B cell (primary cell): ENCODE results near the gene FGFRL1. TPM values are rescaled to one million over a fixed set of nuclear protein-coding genes. Genes with fewer than 3 reads are reported as not detected.

Source experiments
- ATAC-seq: fragments of 200-7000 bp; cut with Tn5 transposase; one replicate; pipeline ENCODE4 v1.10.0; 2021; ENCODE audit warnings: low read depth, mild to moderate bottlenecking, moderate number of reproducible peaks, moderate library complexity
- CTCF ChIA-PET: fragments of 350-600 bp; sonication (Branson Sonifier 250); formaldehyde crosslinking; loops from one replicate; lab custom pipeline; 2021; ENCODE audit warnings: antibody characterized with exemption, inconsistent platforms; lab: Charles Lee
- POLR2A ChIA-PET: fragments of 350-600 bp; sonication (Branson Sonifier 250); formaldehyde crosslinking; loops from one replicate; lab custom pipeline; 2021; ENCODE audit warnings: antibody characterized with exemption; lab: Charles Lee
- DNase-seq: peaks from one replicate; pipeline ENCODE4 v3.0.0; 2013
- H2AFZ ChIP-seq: 2 replicates; pipeline ENCODE4 v1.6.1; 2012; ENCODE audit warnings: mild to moderate bottlenecking, low read depth, low read length; ENCODE audit not compliant: insufficient read depth, poor library complexity, severe bottlenecking
- H3K27ac ChIP-seq, 2 donors: 1 replicate in 1 of 2; 2 replicates in 1 of 2; pipeline ENCODE4 v1.5.1; 2012 to 2013; ENCODE audit warnings: low read length in 2 of 2, mild to moderate bottlenecking in 2 of 2, moderate library complexity in 1 of 2
- H3K27me3 ChIP-seq, 4 experiments: fragments of 200-600 bp in 1 of 4; sonication (generic) in 1 of 4; replicated peaks in 1 of 4; 1 replicate in 2 of 4; 2 replicates in 2 of 4; pipeline versions ENCODE4 v1.6.1 to v1.7.0; 2013 to 2016; ENCODE audit warnings: low read length in 3 of 4, mild to moderate bottlenecking in 2 of 4, mixed read lengths in 1 of 4, moderate library complexity in 1 of 4; ENCODE audit not compliant: insufficient read depth in 4 of 4, control insufficient read depth in 3 of 4; ENCODE audit errors: control extremely low read depth in 1 of 4
- H3K36me3 ChIP-seq, 2 experiments: replicated peaks in 1 of 2; 1 replicate in 1 of 2; 2 replicates in 1 of 2; pipeline versions ENCODE4 v1.6.1 to v1.7.1; 2013; ENCODE audit warnings: low read length in 1 of 2; ENCODE audit not compliant: insufficient read depth in 2 of 2, control insufficient read depth in 1 of 2; ENCODE audit errors: control extremely low read depth in 1 of 2, extremely low read depth in 1 of 2
- H3K4me1 ChIP-seq, 2 donors: fragments of 200-600 bp in 1 of 2; sonication (generic) in 1 of 2; 1 replicate in 1 of 2; 2 replicates in 1 of 2; pipeline versions ENCODE4 v1.5.1 to v1.6.1; 2013 to 2017; ENCODE audit warnings: low read length in 2 of 2; ENCODE audit not compliant: control insufficient read depth in 2 of 2, insufficient read depth in 2 of 2
- H3K4me2 ChIP-seq: replicated peaks from 2 replicates; pipeline ENCODE3; 2012; ENCODE audit warnings: mild to moderate bottlenecking, low read depth, low read length; ENCODE audit not compliant: poor library complexity, severe bottlenecking
- H3K4me3 ChIP-seq, 5 experiments: fragments of 200-600 bp in 1 of 5; sonication (generic) in 1 of 5; 1 replicate in 3 of 5; 2 replicates in 2 of 5; pipeline versions ENCODE4 v1.5.1 to v1.7.0; 2011 to 2016; ENCODE audit warnings: low read length in 4 of 5, mild to moderate bottlenecking in 4 of 5, low read depth in 2 of 5, control low read depth in 1 of 5, moderate library complexity in 1 of 5; ENCODE audit not compliant: insufficient read depth in 1 of 5; ENCODE audit errors: control extremely low read depth in 1 of 5, extremely low read depth in 1 of 5
- H3K79me2 ChIP-seq: fragments of 200-600 bp; sonication (generic); one replicate; pipeline ENCODE4 v1.6.0; 2016; ENCODE audit warnings: low read length; ENCODE audit not compliant: control insufficient read depth, insufficient read depth
- H3K9ac ChIP-seq: fragments of 200-600 bp; sonication (generic); 2 replicates; pipeline ENCODE4 v1.6.1; 2017; ENCODE audit warnings: mild to moderate bottlenecking, low read length, moderate library complexity
- H3K9me3 ChIP-seq, 3 donors: one replicate each; pipeline versions ENCODE4 v1.6.1 to v1.7.1; 2013; ENCODE audit warnings: low read length in 2 of 3; ENCODE audit not compliant: control insufficient read depth in 2 of 3, insufficient read depth in 1 of 3; ENCODE audit errors: control extremely low read depth in 1 of 3
- H4K20me1 ChIP-seq: 2 replicates; pipeline ENCODE4 v1.6.0; 2012; ENCODE audit warnings: mild to moderate bottlenecking, low read length; ENCODE audit not compliant: insufficient read depth, control insufficient read depth, poor library complexity, severe bottlenecking
- H3K27ac Mint-ChIP-seq: one replicate; pipeline ENCODE4 v1.8.0; 2021; ENCODE audit warnings: mixed read lengths
- H3K27me3 Mint-ChIP-seq: one replicate; pipeline ENCODE4 v1.8.0; 2021; ENCODE audit warnings: mixed read lengths
- H3K4me1 Mint-ChIP-seq: one replicate; pipeline ENCODE4 v1.8.0; 2021; ENCODE audit warnings: mixed read lengths
- H3K4me3 Mint-ChIP-seq: one replicate; pipeline ENCODE4 v1.8.0; 2021; ENCODE audit warnings: mixed read lengths
- H3K9me3 Mint-ChIP-seq: one replicate; pipeline ENCODE4 v1.8.0; 2022; ENCODE audit warnings: mixed read lengths; ENCODE audit not compliant: insufficient read depth
- EZH2 ChIP-seq: IDR thresholded peaks from 2 replicates; pipeline ENCODE4 v1.6.1; 2012; ENCODE audit warnings: borderline replicate concordance, low read depth, mild to moderate bottlenecking, moderate library complexity, low read length; ENCODE audit not compliant: insufficient read depth, poor library complexity, severe bottlenecking
- WGBS: methylation state at CpG from one replicate; pipeline ENCODE4 v1.1.5; 2013; ENCODE audit warnings: missing lambda C conversion rate; ENCODE audit not compliant: insufficient coverage; 5-methylcytosine and 5-hydroxymethylcytosine counted together
- intact Hi-C: fragments of 100-400 bp; cut with micrococcal nuclease; formaldehyde crosslinking; loops from one replicate; pipeline ENCODE4 v1.10.0; 2022
- polyA plus RNA-seq: library from polyadenylated mRNA; depleted of rRNA; stranded (reverse); fragments of >200 nt; gene quantifications from 2 replicates; pipeline ENCODE4 v1.2.3, GENCODE V29; 2012
- total RNA-seq, 2 donors: library from RNA; stranded (reverse); fragments of 120-200 nt in 1 of 2; gene quantifications; 1 replicate in 1 of 2; 2 replicates in 1 of 2; pipeline versions ENCODE4 v1.2.3 to v1.2.4, GENCODE V29; 2013 to 2022
- TF ChIP-seq, protein P1 (sequence below): fragments of 200-600 bp; IDR thresholded peaks from one replicate; pipeline ENCODE4 v1.8.0; 2022; ENCODE audit warnings: antibody characterized with exemption, mild to moderate bottlenecking

The FGFRL1 gene
- total and polyA plus RNA-seq, 2 donors (not counting 1 experiment from before 2014, with no cell fraction given) = 24.1 to 28.9 TPM

DNA sequence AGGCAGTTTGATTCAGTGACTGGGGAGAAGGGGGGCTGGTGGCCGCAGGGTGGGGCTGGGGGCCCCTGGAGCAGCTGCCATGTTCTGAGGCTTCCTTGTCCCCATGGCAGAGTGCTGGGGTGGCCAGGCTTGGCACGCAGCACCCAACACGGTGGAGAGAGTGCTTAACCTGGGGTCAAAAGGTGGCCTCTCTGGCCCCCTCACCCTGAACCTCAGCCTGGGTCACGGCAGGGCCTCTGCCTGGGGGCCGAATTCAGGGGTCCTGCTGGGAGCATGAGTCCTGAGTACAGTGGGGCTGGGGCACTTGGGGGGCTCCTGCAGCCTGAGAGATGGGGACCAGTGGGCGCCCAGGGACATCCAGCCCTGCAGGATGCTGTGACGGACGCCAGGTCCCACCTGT is 19.9 kb downstream of the FGFRL1 start:
- Histone ChIP-seq H3K4me3 (no peak overlapping the region), H3K9ac (no peak overlapping the region), H2AFZ (no peak overlapping the region), H3K36me3 (no peaks in the 10 kb centered on the region), H4K20me1 (no peaks in the 10 kb centered on the region), H3K9me3 (peaks cover 0 to 6% (median 0%) of the 10 kb centered on the region in 3 donors), H3K27ac (no peak overlapping the region), H3K4me2 (no peak overlapping the region), H3K4me1 (peaks cover under 1 to 6% of the 10 kb centered on the region in 2 donors), H3K27me3 (peaks cover 0 to 29% (median 0%) of the 10 kb centered on the region in 4 experiments), H3K79me2 (no peaks in the 10 kb centered on the region)
- Mint-ChIP-seq H3K4me1 (peaks cover 4% of the 10 kb centered on the region), H3K27ac (no peak overlapping the region), H3K9me3 (no peaks in the 10 kb centered on the region), H3K27me3 (no peaks in the 10 kb centered on the region), H3K4me3 (no peak overlapping the region)
- TF ChIP-seq, protein P1, sequence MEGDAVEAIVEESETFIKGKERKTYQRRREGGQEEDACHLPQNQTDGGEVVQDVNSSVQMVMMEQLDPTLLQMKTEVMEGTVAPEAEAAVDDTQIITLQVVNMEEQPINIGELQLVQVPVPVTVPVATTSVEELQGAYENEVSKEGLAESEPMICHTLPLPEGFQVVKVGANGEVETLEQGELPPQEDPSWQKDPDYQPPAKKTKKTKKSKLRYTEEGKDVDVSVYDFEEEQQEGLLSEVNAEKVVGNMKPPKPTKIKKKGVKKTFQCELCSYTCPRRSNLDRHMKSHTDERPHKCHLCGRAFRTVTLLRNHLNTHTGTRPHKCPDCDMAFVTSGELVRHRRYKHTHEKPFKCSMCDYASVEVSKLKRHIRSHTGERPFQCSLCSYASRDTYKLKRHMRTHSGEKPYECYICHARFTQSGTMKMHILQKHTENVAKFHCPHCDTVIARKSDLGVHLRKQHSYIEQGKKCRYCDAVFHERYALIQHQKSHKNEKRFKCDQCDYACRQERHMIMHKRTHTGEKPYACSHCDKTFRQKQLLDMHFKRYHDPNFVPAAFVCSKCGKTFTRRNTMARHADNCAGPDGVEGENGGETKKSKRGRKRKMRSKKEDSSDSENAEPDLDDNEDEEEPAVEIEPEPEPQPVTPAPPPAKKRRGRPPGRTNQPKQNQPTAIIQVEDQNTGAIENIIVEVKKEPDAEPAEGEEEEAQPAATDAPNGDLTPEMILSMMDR = no peak
- TF ChIP-seq EZH2 = no peak
- ChIA-PET CTCF (no interaction called here), POLR2A (no interaction called here)
- no peak for DNase-seq
- intact Hi-C loops = no loop called here
- 86% methylated on average over 8 of the region's 8 CpGs for WGBS
- ATAC-seq = no peak

DNA sequence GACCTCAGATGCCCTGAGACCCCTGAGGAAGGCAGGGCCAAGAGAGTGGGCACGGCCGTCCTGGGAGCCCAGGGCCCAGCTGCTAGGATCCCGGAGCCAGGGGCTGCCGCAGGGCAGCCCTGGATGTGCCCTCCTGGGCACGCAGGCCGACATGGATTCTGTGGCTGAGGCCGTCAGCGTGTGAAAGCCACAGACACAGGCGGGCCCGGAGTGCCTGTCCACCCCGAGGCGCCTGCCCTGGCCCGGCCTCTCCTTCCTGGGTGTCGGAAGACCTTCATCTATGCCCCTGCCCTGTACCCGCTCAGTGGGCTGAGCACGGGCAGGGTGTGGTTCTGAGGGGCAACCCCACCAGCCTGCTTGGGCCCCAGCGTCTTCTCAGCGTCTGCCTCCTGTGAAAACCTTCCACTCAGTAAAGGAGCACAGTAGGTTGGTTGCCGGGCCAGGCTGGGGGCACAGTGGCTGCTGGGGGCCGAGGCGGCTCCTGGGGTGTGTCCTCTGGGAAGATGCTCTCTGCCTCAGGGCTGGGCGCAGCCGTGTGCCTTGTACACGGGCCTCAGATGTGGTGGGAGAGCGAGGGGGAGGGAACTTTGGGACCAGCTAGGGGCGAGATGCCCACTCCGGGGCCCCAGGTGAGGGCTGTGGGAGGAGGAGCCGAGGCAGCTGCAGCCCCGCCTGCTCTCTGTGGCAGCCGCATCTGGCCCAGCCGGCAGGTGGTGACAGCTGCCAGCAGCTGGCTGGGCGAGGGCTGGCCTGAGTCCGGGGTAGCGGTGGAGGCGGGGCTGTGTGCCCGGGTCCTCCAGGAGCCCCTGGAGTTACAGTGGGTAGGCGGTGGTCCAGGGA is 20.8 kb downstream of the FGFRL1 start:
- H3K9me3 Mint-ChIP-seq = no peaks in the 10 kb centered on the region
- no peaks in the 10 kb centered on the region for H3K4me1 Mint-ChIP-seq
- no peaks in the 10 kb centered on the region for H3K79me2 ChIP-seq
- no peak for DNase-seq
- no peak overlapping the region for H3K27ac ChIP-seq
- intact Hi-C loops = no loop called here
- no peak overlapping the region for H3K4me3 Mint-ChIP-seq
- peaks cover 0 to 29% (median 0%) of the 10 kb centered on the region in 4 experiments for H3K27me3 ChIP-seq
- peaks cover 0 to 6% (median 0%) of the 10 kb centered on the region in 3 donors for H3K9me3 ChIP-seq
- H3K4me2 ChIP-seq = no peak overlapping the region
- H4K20me1 ChIP-seq = no peaks in the 10 kb centered on the region
- 64% methylated on average over 37 of the region's 37 CpGs for WGBS
- H3K4me1 ChIP-seq = no peaks in the 10 kb centered on the region
- ChIA-PET CTCF (no interaction called here), POLR2A (no interaction called here)
- H3K27me3 Mint-ChIP-seq = no peaks in the 10 kb centered on the region
- no peak overlapping the region for H3K27ac Mint-ChIP-seq
- no peak overlapping the region for H3K9ac ChIP-seq
- no peak for TF ChIP-seq EZH2
- TF ChIP-seq, protein P1 = no peak
- H3K4me3 ChIP-seq = no peak overlapping the region
- no peak for ATAC-seq
- H3K36me3 ChIP-seq = no peaks in the 10 kb centered on the region
- H2AFZ ChIP-seq = no peak overlapping the region
